ENCODE results near the gene XPO4. TPM values are rescaled to one million over a fixed set of nuclear protein-coding genes. Genes with fewer than 3 reads are reported as not detected.
"Not testable (repeated sequence)": the region's sequence is repeated elsewhere in the genome, so short reads cannot be mapped to it uniquely, and the experiment has no call there.

The XPO4 gene
- total RNA-seq, 1 donor from 2014 or later, result 20.5 TPM

GRCh38 chr13:20754009-20754408, 148.5 kb downstream of the XPO4 start:
- Histone ChIP-seq H3K4me1 (no peaks in the 10 kb centered on the region), H3K4me3 (no peak overlapping the region), H3K27ac (no peak overlapping the region), H3K27me3 (no peaks in the 10 kb centered on the region), H3K36me3 (no peaks in the 10 kb centered on the region), H3K9me3 (peaks cover 13% of the 10 kb centered on the region)
- ATAC-seq, result no peak
- no peak for TF ChIP-seq CTCF (IDR thresholded peaks at IDR 0.05)
- intact Hi-C loops (cut with DNase I), result no loop called here
- DNase-seq, result no peak

- DNase-seq, result no peak
- H3K9me3 ChIP-seq, result peaks cover 14% of the 10 kb centered on the region
- H3K27ac ChIP-seq, result no peak overlapping the region
- no peak overlapping the region for H3K4me3 ChIP-seq
- no peaks in the 10 kb centered on the region for H3K27me3 ChIP-seq
- ATAC-seq, result no peak
- no peaks in the 10 kb centered on the region for H3K36me3 ChIP-seq
- H3K4me1 ChIP-seq, result no peaks in the 10 kb centered on the region
- no peak for TF ChIP-seq CTCF (IDR thresholded peaks at IDR 0.05)
- intact Hi-C loops (cut with DNase I), result no loop called here
Measured at GRCh38 chr13:20749377-20749776, 153.2 kb downstream of the XPO4 start.

- H3K4me3 ChIP-seq; ATAC-seq; H3K9me3 ChIP-seq; DNase-seq; H3K27me3 ChIP-seq; intact Hi-C loops (cut with DNase I); H3K27ac ChIP-seq; H3K36me3 ChIP-seq; H3K4me1 ChIP-seq: not testable (repeated sequence)
Measured at GRCh38 chr13:20743830-20744404, 158.6 kb downstream of the XPO4 start.

GRCh38 chr13:20740021-20740420, 162.5 kb downstream of the XPO4 start:
- DNase-seq (no peak), ATAC-seq (peak; percentile 31)
- Histone ChIP-seq H3K9me3 (no peaks in the 10 kb centered on the region), H3K4me3 (no peak overlapping the region), H3K4me1 (no peaks in the 10 kb centered on the region), H3K27me3 (no peaks in the 10 kb centered on the region), H3K27ac (no peak overlapping the region), H3K36me3 (no peaks in the 10 kb centered on the region)
- intact Hi-C loops (cut with DNase I), result no loop called here
- TF ChIP-seq CTCF (IDR thresholded peaks at IDR 0.05), result no peak

- intact Hi-C loops (cut with DNase I), result no loop called here
- ATAC-seq (no peak), DNase-seq (no peak)
- TF ChIP-seq CTCF (IDR thresholded peaks at IDR 0.05), result no peak
- Histone ChIP-seq H3K4me3 (no peak overlapping the region), H3K4me1 (no peaks in the 10 kb centered on the region), H3K36me3 (no peaks in the 10 kb centered on the region), H3K27me3 (no peaks in the 10 kb centered on the region), H3K9me3 (no peaks in the 10 kb centered on the region), H3K27ac (no peak overlapping the region)
Measured at GRCh38 chr13:20738616-20739015, 163.9 kb downstream of the XPO4 start.

- Histone ChIP-seq H3K9me3 (no peaks in the 10 kb centered on the region), H3K27me3 (no peaks in the 10 kb centered on the region), H3K36me3 (no peaks in the 10 kb centered on the region), H3K27ac (no peak overlapping the region), H3K4me1 (no peaks in the 10 kb centered on the region), H3K4me3 (no peak overlapping the region)
- ATAC-seq, result no peak
- intact Hi-C loops (cut with DNase I), result no loop called here
- DNase-seq, result no peak
- no peak for TF ChIP-seq CTCF (IDR thresholded peaks at IDR 0.05)
Measured at GRCh38 chr13:20729633-20730585, 172.6 kb downstream of the XPO4 start.

Measured in upper lobe of right lung (tissue), 1 donor.